GM21529 (cell line): ENCODE measurements around the gene PDZRN3.

Experiments used
- ATAC-seq: cut with Tn5 transposase; IDR thresholded peaks from one replicate; pipeline ENCODE4 v1.9.1; 2021; ENCODE audit not compliant: unreplicated experiment

PDZRN3 gene

GRCh38 chr3:73401059-73401458 lies 223.7 kb downstream of the PDZRN3 start:
- ATAC-seq: no peak

- no peak for ATAC-seq
Observed at GRCh38 chr3:73399666-73400253, 225.0 kb downstream of the PDZRN3 start.

- ATAC-seq: no peak
Observed at GRCh38 chr3:73399106-73399505, 225.6 kb downstream of the PDZRN3 start.

GRCh38 chr3:73398084-73398483 lies 226.7 kb downstream of the PDZRN3 start:
- ATAC-seq: no peak

- no peak for ATAC-seq
Observed at GRCh38 chr3:73394240-73394639, 230.5 kb downstream of the PDZRN3 start.

DNA sequence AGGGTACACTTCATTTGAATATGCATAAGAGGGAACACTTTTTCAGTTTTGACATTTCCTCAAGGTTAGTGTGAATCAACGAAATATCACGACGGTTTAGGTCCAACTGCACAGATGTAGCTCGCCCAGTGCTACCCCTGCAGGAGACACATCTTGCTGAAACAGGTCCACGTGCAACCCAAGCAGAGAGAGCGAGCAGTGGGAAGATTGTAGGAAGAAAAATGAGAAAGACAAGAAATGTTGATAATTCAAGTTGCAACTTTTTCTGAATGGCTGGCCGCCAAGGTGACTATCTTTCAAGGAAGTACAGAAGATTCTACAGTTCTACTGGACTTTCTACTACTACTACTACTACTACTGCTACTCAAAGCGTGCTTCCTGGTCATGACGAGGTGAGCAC lies 231.7 kb downstream of the PDZRN3 start:
- ATAC-seq: no peak

DNA sequence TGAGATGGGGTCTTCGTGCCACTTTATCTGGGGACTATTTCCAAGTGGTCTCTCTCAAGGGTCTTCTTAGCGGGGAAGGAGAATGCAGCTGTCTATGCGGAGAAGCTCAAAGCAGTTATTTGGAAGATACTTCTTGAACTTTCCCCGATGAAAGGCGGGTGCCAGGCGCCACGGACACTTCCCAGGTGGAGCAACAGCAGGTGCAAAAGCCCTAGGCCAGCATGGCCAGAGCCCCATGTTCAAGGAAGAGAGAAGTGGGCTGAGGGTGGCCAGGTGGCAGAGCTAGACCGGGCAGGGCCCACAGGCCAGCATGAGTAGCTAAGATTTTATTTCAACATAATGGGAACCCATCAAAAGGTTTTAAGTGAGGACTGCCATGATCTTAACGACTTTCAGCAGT lies 232.8 kb downstream of the PDZRN3 start:
- no peak for ATAC-seq

- ATAC-seq: no peak
Observed at GRCh38 chr3:73389928-73390327, 234.8 kb downstream of the PDZRN3 start.

DNA sequence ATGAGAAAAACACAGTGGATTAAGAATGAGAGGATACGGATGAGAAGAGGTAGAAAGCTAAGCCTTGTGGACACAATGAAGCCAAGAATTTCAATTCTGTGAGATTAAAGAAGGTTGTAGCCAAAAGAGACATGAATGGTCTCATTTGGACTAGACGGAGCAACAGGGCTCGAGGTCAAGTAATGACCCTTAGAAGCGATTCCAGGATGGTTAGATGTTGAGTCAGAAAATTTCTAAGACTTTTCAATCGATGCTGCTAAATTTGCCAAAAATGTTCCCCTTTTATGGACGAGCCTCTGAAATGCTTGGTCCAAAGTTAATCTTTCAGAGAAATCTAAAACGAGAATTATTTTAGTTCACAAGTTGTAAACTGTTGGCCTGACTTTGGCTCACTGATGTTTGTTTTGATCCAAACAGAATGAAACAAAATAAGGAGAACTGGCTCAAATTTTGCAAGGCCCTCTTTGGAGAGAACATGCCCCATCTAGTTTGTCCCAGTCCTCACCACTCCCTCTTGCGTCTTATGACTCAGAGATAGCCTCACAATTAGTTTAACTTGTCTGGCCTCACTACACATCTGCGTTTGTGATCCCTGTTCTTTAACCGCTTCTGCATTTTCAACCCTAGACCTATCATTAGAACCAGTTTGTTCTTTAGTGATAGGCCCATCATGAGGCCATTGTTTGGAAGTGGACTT lies 235.5 kb downstream of the PDZRN3 start:
- no peak for ATAC-seq

- ATAC-seq: no peak
Observed at GRCh38 chr3:73385568-73385967, 239.2 kb downstream of the PDZRN3 start.

DNA sequence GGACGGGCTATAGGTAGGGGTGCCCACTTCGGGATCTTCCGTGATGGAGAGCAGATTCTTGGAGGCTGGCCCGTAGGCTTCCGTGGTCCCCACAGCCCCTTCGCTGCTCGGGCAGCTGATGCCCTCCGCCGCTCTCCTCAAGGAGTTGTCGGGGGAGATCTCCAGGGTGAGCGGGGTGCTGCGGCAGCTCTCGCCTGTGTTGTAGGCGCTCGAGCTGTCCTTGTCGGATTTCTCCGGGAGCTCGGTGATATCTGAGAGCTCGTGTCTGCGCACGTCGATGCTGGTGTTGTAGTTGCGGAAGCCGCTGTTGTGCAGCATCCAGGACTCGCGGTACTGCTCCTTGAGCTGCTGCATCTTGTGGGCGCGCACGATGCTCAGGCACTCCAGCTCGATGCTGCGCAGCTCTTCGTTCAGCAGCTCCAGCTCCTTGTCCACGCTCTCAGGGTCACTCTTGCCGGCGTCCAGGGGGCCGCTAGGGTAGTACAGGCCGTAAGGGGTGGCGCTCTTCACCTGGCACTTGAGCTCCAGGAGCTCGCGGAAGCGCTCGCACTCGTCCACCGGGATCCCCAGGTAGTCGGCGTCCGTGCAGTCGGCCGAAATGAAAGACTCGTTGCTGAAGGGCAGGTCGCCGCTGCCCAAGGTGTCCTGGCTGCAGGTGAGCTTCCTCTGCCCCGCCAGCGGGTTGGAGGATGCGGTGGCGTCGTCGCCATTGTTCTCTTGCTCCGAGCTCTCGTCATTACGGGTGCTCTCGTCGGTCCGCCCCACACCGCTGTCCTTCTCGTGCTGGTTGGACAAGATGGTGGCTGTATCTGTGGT lies 240.4 kb downstream of the PDZRN3 start:
- ATAC-seq: no peak

DNA sequence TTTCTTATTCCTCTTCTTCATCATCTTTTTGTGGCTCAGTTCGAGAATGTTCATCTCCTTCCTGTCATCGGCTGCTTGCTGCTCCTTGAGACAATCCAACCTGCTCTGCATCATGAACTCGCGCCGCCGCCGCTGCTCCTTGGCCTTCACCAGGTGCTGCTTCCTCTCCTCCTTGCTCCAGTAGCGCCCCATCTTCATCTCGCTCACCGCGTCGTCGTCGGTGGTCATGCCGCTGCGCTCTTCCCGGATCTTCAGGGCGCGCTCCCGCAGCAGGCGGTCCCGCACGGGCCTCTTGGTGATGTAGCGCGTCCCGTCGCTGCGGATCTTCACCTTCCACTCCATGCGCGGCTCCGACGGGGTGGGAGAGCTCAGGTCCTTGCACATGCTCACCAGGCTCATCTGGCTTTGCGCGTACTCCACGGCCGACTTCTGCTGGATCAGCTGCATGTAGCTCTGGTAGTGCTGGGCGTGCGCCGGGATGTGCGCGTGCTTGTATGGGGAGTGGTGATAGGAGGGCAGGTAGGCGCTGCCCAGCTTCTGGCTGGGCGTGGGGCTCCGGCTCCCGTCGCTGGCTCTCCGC lies 241.2 kb downstream of the PDZRN3 start:
- no peak for ATAC-seq

GRCh38 chr3:73381551-73381950 lies 243.2 kb downstream of the PDZRN3 start:
- no peak for ATAC-seq

- no peak for ATAC-seq
Observed at GRCh38 chr3:73380735-73381532, 243.8 kb downstream of the PDZRN3 start.

DNA sequence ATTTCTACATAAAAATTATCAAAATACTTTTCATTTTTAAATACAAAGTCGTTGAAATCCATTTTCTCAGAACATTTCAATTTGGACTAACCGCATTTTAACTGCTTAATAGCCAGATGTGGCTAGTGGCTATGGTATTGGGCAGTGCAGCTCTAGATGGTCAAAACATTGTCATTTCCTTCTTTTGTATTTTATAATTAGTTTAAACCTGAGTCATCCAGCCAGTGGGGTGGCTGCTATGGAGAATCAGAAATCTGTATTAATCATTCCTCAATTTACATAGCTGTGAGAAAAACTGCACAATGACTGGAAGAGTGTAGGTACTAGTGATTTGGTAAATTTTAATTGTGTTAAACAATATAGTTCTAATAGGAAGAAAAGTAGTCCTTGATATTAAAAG lies 245.3 kb downstream of the PDZRN3 start:
- ATAC-seq: no peak

DNA sequence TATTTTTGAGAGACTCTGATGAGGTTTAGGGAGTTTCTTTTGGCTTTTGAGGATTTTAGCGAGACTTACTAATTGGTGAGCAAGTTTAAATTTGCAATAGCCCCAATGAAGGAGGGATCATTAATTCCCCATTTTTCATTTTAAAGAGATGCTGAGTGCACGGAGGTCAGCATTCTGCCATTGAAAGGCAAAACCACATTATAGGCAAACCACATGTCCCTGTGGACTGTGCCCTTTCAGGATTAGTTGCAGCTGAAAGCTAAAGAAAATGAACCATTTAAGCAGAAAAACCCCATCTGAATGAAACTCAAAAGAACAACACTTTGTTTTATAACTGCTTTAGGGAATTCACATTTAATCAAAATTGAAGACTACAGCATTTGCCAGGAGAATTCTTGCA lies 246.5 kb downstream of the PDZRN3 start:
- ATAC-seq: no peak

- no peak for ATAC-seq
Observed at GRCh38 chr3:73365756-73366397, 258.9 kb downstream of the PDZRN3 start.

- ATAC-seq: no peak
Observed at GRCh38 chr3:73364517-73364916, 260.2 kb downstream of the PDZRN3 start.

DNA sequence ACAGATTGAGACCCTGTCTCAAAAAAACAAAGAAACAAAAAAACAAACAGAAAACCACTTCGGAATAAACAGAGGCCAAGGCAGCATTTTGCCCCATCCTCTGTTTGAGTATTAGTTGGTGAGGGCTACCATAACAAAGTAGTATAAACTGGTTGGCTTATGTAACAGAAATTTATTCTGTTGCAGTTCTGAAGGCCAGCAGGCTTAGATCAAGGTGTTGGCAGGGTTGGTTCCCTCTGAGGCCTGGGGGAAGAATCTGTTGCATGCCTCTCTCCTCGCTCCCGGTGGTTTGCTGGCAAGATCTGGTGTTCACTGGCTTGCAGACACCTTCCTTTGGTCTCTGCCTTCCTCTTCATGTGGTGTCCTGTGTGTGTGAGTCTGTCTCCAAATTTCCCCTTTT lies 261.6 kb downstream of the PDZRN3 start:
- ATAC-seq: no peak

GRCh38 chr3:73361591-73361990 lies 263.1 kb downstream of the PDZRN3 start:
- no peak for ATAC-seq
